ENCODE data around the gene NIPSNAP2.
"Not testable (repeated sequence)": the region's sequence is repeated elsewhere in the genome, so short reads cannot be mapped to it uniquely, and the experiment has no call there.

DNA sequence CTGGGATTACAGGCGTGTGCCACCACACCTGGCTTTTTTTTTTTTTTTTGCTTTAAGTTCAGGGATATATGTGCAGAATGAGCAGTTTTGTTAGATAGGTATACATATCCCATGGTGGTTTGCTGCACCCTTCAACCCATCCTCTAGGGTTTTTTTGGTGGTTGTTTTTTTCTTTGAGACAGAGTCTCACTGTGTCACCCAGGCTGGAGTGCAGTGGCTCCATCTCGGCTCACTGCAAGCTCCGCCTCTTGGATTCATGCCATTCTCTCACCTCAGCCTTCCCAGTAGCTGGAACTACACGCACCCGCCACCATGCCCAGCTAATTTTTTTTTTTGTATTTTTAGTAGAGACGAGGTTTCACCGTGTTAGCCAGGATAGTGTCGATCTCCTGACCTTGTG, 84.4 kb downstream of the NIPSNAP2 start:
- TF ChIP-seq TAF1 (IDR thresholded peaks at IDR 0.05; ENCODE audit: borderline replicate concordance, low read depth, low read length); EZH2phosphoT487 (IDR thresholded peaks at IDR 0.05; ENCODE audit: borderline replicate concordance, low read depth); POLR2AphosphoS5 (IDR thresholded peaks at IDR 0.05; ENCODE audit: low read depth, low read length): not testable (repeated sequence)
- TF ChIP-seq, protein P1, sequence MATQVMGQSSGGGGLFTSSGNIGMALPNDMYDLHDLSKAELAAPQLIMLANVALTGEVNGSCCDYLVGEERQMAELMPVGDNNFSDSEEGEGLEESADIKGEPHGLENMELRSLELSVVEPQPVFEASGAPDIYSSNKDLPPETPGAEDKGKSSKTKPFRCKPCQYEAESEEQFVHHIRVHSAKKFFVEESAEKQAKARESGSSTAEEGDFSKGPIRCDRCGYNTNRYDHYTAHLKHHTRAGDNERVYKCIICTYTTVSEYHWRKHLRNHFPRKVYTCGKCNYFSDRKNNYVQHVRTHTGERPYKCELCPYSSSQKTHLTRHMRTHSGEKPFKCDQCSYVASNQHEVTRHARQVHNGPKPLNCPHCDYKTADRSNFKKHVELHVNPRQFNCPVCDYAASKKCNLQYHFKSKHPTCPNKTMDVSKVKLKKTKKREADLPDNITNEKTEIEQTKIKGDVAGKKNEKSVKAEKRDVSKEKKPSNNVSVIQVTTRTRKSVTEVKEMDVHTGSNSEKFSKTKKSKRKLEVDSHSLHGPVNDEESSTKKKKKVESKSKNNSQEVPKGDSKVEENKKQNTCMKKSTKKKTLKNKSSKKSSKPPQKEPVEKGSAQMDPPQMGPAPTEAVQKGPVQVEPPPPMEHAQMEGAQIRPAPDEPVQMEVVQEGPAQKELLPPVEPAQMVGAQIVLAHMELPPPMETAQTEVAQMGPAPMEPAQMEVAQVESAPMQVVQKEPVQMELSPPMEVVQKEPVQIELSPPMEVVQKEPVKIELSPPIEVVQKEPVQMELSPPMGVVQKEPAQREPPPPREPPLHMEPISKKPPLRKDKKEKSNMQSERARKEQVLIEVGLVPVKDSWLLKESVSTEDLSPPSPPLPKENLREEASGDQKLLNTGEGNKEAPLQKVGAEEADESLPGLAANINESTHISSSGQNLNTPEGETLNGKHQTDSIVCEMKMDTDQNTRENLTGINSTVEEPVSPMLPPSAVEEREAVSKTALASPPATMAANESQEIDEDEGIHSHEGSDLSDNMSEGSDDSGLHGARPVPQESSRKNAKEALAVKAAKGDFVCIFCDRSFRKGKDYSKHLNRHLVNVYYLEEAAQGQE (IDR thresholded peaks at IDR 0.05; ENCODE audit: low read depth, low read length), result not testable (repeated sequence)
- TF ChIP-seq, protein P2, sequence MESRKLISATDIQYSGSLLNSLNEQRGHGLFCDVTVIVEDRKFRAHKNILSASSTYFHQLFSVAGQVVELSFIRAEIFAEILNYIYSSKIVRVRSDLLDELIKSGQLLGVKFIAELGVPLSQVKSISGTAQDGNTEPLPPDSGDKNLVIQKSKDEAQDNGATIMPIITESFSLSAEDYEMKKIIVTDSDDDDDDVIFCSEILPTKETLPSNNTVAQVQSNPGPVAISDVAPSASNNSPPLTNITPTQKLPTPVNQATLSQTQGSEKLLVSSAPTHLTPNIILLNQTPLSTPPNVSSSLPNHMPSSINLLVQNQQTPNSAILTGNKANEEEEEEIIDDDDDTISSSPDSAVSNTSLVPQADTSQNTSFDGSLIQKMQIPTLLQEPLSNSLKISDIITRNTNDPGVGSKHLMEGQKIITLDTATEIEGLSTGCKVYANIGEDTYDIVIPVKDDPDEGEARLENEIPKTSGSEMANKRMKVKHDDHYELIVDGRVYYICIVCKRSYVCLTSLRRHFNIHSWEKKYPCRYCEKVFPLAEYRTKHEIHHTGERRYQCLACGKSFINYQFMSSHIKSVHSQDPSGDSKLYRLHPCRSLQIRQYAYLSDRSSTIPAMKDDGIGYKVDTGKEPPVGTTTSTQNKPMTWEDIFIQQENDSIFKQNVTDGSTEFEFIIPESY (IDR thresholded peaks at IDR 0.05; ENCODE audit: borderline replicate concordance, low read depth), result not testable (repeated sequence)
- TF ChIP-seq, protein P3, sequence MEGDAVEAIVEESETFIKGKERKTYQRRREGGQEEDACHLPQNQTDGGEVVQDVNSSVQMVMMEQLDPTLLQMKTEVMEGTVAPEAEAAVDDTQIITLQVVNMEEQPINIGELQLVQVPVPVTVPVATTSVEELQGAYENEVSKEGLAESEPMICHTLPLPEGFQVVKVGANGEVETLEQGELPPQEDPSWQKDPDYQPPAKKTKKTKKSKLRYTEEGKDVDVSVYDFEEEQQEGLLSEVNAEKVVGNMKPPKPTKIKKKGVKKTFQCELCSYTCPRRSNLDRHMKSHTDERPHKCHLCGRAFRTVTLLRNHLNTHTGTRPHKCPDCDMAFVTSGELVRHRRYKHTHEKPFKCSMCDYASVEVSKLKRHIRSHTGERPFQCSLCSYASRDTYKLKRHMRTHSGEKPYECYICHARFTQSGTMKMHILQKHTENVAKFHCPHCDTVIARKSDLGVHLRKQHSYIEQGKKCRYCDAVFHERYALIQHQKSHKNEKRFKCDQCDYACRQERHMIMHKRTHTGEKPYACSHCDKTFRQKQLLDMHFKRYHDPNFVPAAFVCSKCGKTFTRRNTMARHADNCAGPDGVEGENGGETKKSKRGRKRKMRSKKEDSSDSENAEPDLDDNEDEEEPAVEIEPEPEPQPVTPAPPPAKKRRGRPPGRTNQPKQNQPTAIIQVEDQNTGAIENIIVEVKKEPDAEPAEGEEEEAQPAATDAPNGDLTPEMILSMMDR (IDR thresholded peaks at IDR 0.05), result peak; percentile 33; the same call in 1 of the 2 replicates
